Epithelial cell of proximal tubule (primary cell): Measurements from ENCODE around the gene PRKD3. TPM values are rescaled to one million over a fixed set of nuclear protein-coding genes. Genes with fewer than 3 reads are reported as not detected.
A peak's percentile ranks its signal among the peaks of the same experiment; 100 is the strongest.

Experiments
- DNase-seq: peaks from one replicate; pipeline ENCODE4 v3.0.0-alpha.2; 2011; ENCODE audit warnings: low read depth
- H3K4me3 ChIP-seq: 2 replicates; pipeline ENCODE4 v1.5.1; 2011; ENCODE audit warnings: low read depth, mild to moderate bottlenecking, low read length
- CTCF ChIP-seq: conservative IDR thresholded peaks from 2 replicates; pipeline ENCODE4 v1.5.1; 2012; ENCODE audit warnings: low read depth, mild to moderate bottlenecking, low read length
- total RNA-seq: library from RNA; depleted of rRNA; stranded (reverse); fragments of >200 nt; gene quantifications from 2 replicates; pipeline ENCODE4 v1.2.3, GENCODE V29; 2015

Gene PRKD3
- total RNA-seq, 1 donor from 2014 or later: 31.8 TPM

GRCh38 chr2:37333256-37333655 lies 8.6 kb upstream of the PRKD3 start:
- H3K4me3 ChIP-seq: no peak overlapping the region
- no peak for TF ChIP-seq CTCF
- no peak for DNase-seq

DNA sequence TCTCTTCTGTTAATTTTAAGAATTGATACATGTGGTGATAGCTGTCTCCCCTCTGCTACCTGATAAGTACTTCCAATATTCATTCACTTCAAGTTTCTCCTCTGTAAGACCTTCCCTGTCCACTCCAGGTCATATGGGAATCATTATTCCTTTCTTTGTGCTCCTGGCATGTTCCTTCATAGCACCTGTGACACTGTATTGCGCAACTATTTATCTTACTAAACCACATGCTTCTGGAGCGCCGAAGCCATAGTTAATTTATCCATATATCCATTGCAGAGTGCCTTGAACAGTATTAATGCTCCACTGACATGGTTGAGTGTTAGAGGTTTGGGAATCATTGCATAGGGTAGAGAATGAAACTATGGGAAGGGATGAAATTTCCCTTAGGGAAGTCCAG lies 7.9 kb upstream of the PRKD3 start:
- no peak for TF ChIP-seq CTCF
- no peak overlapping the region for H3K4me3 ChIP-seq
- DNase-seq: no peak

DNA sequence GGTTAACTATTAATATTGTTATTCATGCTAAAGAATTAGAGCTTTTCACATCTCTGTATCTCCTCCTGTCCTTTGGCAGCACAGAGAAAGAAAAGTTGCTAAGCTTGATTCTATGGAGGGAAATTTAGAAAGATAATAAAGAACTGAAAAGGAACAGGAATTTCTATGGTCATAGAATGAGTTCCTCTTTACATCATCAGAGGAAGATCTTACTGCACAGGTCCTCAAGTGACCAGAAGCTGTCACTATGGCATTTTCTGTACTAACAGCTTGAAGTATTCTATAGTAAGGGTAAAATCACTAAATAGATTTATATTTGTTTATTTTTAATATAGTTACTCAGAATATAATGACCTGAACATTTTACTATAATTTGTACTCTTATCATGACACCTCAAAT lies 6.0 kb upstream of the PRKD3 start:
- TF ChIP-seq CTCF: no peak
- DNase-seq: no peak
- no peak overlapping the region for H3K4me3 ChIP-seq

DNA sequence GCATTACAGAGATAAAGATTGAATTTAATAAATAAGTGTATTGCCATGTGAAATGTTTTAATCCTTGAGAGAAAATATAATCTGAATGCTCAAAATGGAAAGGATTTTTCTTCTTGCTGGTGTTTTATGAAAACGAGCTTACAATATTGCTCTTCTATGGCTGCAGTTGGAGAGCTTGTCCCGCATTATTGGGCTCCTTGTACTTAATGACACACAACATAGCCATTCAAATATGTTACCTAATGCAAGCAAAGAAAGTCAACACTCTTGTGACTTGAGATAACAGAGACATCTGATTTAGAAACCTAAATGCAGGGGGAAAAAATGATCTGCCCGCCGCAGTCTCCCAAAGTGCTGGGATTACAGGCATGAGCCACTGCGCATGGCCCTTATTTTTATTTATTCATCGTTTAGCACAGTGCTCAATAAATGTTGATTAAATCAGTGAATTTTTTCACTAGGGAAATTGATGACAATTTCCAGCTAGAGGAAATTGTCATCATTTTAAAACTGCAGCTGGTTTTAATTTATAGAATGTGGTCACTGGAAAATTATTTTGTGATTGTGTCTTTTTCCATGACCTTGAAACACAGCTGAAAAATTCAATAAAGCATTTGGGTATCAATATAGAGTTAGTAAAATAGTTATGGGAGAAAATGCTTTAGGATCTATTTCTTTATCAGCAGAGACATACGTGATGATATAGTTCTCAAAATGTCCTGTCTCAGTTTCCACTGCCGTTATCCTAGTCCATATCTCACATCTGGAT lies 2.4 kb upstream of the PRKD3 start:
- H3K4me3 ChIP-seq: no peak overlapping the region
- TF ChIP-seq CTCF: no peak
- no peak for DNase-seq

DNA sequence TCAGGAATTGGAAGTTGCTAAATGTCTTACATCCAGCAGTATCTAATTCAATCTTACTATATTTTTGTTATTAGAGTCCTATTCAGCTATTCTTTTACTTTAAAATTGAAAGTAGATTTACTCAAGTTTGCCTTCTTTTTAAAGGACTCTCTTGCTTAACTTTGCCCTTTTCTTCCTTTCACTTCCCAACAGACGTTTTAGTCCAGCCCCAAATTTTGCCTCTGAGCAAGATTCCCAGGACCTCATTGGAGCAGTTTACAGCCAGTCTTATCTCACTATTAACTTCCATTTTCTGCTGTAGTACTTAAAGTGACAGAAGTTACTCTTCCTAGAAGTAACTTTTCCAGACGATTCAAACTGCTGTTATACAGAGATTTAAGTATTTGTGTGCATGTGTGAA lies 1.7 kb upstream of the PRKD3 start:
- H3K4me3 ChIP-seq: peak overlapping the region; percentile 2
- DNase-seq: no peak

DNA sequence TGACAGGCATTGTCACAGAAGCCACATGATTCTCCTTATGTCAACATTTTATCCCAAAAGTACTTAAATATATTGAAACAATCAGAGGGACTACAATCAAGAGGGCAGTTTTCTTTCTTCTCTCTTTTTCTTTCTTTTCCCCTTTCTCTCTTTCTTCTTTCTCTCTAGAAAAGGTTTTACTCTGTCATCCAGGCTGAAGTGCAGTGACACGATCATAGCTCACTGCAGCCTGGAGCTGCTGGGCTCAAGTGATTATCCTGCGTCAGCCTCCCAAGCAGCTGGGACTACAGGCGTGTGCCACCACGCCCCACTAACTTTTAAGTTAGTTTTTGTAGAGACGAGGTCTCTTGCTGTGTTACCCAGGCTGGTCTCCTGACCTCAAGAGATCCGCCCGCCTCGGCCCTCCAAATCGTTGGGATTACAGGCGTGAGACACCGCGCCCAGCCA lies 1.0 kb upstream of the PRKD3 start:
- H3K4me3 ChIP-seq: peak overlapping the region; percentile 89
- TF ChIP-seq CTCF: no peak
- DNase-seq: no peak

More for the DNA sequence above, 1.7 kb upstream of the PRKD3 start:
- TF ChIP-seq CTCF: no peak

DNA sequence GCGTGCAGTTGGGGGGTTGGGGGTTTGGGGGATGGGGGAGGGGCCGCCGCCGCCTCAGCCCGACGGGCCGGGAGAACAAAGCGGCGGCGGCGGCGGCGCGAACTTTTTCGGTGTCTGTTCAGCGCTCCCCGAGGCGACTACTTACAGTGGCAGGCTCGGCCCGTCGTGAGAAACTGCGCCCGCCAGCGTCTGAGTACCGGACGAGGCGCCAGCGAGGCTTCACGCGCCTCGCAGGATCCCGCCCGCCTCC lies 172 bp downstream of the PRKD3 start:
- H3K4me3 ChIP-seq: peak overlapping the region; percentile 89
- no peak for DNase-seq
- no peak for TF ChIP-seq CTCF
